HEK293 (cell line): ENCODE results near the gene SSBP2.

Experiments used
- HOXA7 ChIP-seq: sonication (generic); formaldehyde crosslinking; IDR thresholded peaks from 2 replicates; pipeline ENCODE4 v1.8.1; 2022; ENCODE audit warnings: missing genetic modification reagents, borderline replicate concordance
- TCF7L2 ChIP-seq: IDR thresholded peaks from 2 replicates; pipeline ENCODE4 v1.6.1; 2011; ENCODE audit warnings: low read depth, mild to moderate bottlenecking, inconsistent platforms, low read length, moderate library complexity, borderline replicate concordance
- TRIM28 ChIP-seq: IDR thresholded peaks from 2 replicates; pipeline ENCODE4 v1.6.1; 2011; ENCODE audit warnings: low read length, control low read depth, borderline replicate concordance
- ZNF121 ChIP-seq: fragments of 450-650 bp; formaldehyde crosslinking; IDR thresholded peaks from 2 replicates; pipeline ENCODE4 v1.5.1; 2016; ENCODE audit warnings: missing biosample characterization, missing genetic modification characterization
- ZNF670 ChIP-seq: fragments of 450-650 bp; formaldehyde crosslinking; IDR thresholded peaks from 2 replicates; pipeline ENCODE4 v1.5.1; 2016; ENCODE audit warnings: missing biosample characterization, missing genetic modification characterization, low read depth
- ZNF747 ChIP-seq: fragments of 450-650 bp; formaldehyde crosslinking; IDR thresholded peaks from 2 replicates; pipeline ENCODE4 v1.5.1; 2016; ENCODE audit warnings: missing biosample characterization, missing genetic modification characterization
- ZNF768 ChIP-seq: fragments of 450-650 bp; formaldehyde crosslinking; IDR thresholded peaks from 2 replicates; pipeline ENCODE4 v1.5.1; 2018; ENCODE audit warnings: missing biosample characterization, mild to moderate bottlenecking, missing genetic modification characterization
- TF ChIP-seq, protein P1 (sequence below): fragments of 450-650 bp; formaldehyde crosslinking; IDR thresholded peaks from 2 replicates; pipeline ENCODE4 v1.5.1; 2016; ENCODE audit warnings: missing biosample characterization, missing genetic modification characterization

GRCh38 chr5:81761270-81761669 is 10.4 kb upstream of the SSBP2 start:
- TF ChIP-seq, protein P1, sequence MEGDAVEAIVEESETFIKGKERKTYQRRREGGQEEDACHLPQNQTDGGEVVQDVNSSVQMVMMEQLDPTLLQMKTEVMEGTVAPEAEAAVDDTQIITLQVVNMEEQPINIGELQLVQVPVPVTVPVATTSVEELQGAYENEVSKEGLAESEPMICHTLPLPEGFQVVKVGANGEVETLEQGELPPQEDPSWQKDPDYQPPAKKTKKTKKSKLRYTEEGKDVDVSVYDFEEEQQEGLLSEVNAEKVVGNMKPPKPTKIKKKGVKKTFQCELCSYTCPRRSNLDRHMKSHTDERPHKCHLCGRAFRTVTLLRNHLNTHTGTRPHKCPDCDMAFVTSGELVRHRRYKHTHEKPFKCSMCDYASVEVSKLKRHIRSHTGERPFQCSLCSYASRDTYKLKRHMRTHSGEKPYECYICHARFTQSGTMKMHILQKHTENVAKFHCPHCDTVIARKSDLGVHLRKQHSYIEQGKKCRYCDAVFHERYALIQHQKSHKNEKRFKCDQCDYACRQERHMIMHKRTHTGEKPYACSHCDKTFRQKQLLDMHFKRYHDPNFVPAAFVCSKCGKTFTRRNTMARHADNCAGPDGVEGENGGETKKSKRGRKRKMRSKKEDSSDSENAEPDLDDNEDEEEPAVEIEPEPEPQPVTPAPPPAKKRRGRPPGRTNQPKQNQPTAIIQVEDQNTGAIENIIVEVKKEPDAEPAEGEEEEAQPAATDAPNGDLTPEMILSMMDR (tag by site-specific recombination) = no peak
- TF ChIP-seq HOXA7 (CRISPR knock-in tag) = no peak
- TF ChIP-seq TCF7L2 = no peak
- TF ChIP-seq ZNF768 (tag by site-specific recombination) = no peak
- no peak for TF ChIP-seq ZNF121
- no peak for TF ChIP-seq ZNF670
- no peak for TF ChIP-seq ZNF747
- no peak for TF ChIP-seq TRIM28
